Lower leg skin (tissue), 3 donors: Measurements from ENCODE around the gene MNT.

ENCODE experiments used
- CTCF ChIP-seq, 3 donors: fragments of 450-650 bp; IDR thresholded peaks; one replicate each; pipeline ENCODE4 v1.5.1; 2016; ENCODE audit warnings: antibody characterized with exemption in 3 of 3, mild to moderate bottlenecking in 3 of 3, moderate library complexity in 2 of 3
- POLR2A ChIP-seq, 2 donors: fragments of 450-650 bp; IDR thresholded peaks; one replicate each; pipeline ENCODE4 v1.6.1; 2016 to 2017; ENCODE audit warnings: antibody characterized with exemption in 2 of 2, mild to moderate bottlenecking in 1 of 2, moderate library complexity in 1 of 2

- TF ChIP-seq CTCF (IDR thresholded peaks at IDR 0.05), result no peak
- no peak for TF ChIP-seq POLR2A (IDR thresholded peaks at IDR 0.05)
These were observed 36.1 kb downstream of the MNT start for GRCh38 chr17:2364763-2365116.
